PFSK-1 (cell line): Measurements from ENCODE around the gene BLCAP.

Source experiments
- FOXP2 ChIP-seq: optimal IDR thresholded peaks from 2 replicates; pipeline ENCODE3; 2011; ENCODE audit warnings: borderline replicate concordance, control low read depth, inconsistent platforms; ENCODE audit not compliant: insufficient read depth; ENCODE audit errors: extremely low read length, extremely low read depth
- POLR2AphosphoS5 ChIP-seq: IDR thresholded peaks from 2 replicates; pipeline ENCODE4 v1.6.1; 2012; ENCODE audit warnings: low read depth, mild to moderate bottlenecking, control low read depth, low read length, moderate library complexity
- SIN3A ChIP-seq: IDR thresholded peaks from 2 replicates; pipeline ENCODE4 v1.6.1; 2012; ENCODE audit warnings: mild to moderate bottlenecking, low read length, moderate library complexity, borderline replicate concordance; ENCODE audit not compliant: insufficient read depth
- TAF1 ChIP-seq: IDR thresholded peaks from 2 replicates; pipeline ENCODE4 v1.6.1; 2012; ENCODE audit warnings: low read length, control low read depth, borderline replicate concordance; ENCODE audit not compliant: insufficient read depth
- TF ChIP-seq, protein P1 (sequence below), 2 experiments: IDR thresholded peaks; 2 replicates each; pipeline versions ENCODE4 v1.6.1 to v1.8.0; 2011 to 2012; ENCODE audit warnings: low read depth in 2 of 2, low read length in 2 of 2, control low read depth in 1 of 2, inconsistent platforms in 1 of 2, mild to moderate bottlenecking in 1 of 2, moderate library complexity in 1 of 2; ENCODE audit not compliant: insufficient read depth in 1 of 2

The BLCAP gene

DNA sequence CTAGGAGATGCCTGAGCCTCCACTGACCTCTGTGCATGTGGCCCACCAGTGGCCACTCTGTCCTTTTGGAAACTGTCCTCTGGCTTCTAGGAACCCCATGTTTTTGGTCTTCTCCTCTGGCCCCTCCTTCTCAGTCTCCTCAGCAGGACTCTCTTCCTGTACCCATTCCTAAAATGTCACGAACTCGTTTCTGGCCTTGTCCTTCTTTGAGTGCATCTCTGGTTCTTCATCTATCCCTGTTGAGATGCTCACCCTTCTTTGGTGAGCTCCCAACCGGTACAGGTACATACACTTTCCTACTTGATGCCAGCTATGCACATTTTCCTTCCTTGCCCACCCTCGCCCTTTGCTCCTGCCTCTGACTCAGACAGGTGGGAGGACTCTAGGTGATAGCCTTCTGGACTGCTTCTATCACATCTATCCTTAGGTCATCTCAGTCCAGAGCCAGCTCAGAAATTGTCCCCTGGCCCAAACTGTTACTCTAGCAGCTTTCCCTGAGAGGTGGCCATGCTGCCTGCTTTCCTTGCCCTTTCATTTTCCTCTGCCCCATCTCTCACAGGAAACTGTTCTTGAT is 21.4 kb downstream of the BLCAP start:
- TF ChIP-seq FOXP2 (no peak), POLR2AphosphoS5 (no peak; the same call in 1 of the 2 replicates), TAF1 (no peak), SIN3A (no peak)
- TF ChIP-seq, protein P1, sequence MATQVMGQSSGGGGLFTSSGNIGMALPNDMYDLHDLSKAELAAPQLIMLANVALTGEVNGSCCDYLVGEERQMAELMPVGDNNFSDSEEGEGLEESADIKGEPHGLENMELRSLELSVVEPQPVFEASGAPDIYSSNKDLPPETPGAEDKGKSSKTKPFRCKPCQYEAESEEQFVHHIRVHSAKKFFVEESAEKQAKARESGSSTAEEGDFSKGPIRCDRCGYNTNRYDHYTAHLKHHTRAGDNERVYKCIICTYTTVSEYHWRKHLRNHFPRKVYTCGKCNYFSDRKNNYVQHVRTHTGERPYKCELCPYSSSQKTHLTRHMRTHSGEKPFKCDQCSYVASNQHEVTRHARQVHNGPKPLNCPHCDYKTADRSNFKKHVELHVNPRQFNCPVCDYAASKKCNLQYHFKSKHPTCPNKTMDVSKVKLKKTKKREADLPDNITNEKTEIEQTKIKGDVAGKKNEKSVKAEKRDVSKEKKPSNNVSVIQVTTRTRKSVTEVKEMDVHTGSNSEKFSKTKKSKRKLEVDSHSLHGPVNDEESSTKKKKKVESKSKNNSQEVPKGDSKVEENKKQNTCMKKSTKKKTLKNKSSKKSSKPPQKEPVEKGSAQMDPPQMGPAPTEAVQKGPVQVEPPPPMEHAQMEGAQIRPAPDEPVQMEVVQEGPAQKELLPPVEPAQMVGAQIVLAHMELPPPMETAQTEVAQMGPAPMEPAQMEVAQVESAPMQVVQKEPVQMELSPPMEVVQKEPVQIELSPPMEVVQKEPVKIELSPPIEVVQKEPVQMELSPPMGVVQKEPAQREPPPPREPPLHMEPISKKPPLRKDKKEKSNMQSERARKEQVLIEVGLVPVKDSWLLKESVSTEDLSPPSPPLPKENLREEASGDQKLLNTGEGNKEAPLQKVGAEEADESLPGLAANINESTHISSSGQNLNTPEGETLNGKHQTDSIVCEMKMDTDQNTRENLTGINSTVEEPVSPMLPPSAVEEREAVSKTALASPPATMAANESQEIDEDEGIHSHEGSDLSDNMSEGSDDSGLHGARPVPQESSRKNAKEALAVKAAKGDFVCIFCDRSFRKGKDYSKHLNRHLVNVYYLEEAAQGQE (IDR thresholded peaks at IDR 0.05; ENCODE audit: insufficient read depth in 1 of 2, low read depth in 2 of 2, low read length in 2 of 2), result no peak

DNA sequence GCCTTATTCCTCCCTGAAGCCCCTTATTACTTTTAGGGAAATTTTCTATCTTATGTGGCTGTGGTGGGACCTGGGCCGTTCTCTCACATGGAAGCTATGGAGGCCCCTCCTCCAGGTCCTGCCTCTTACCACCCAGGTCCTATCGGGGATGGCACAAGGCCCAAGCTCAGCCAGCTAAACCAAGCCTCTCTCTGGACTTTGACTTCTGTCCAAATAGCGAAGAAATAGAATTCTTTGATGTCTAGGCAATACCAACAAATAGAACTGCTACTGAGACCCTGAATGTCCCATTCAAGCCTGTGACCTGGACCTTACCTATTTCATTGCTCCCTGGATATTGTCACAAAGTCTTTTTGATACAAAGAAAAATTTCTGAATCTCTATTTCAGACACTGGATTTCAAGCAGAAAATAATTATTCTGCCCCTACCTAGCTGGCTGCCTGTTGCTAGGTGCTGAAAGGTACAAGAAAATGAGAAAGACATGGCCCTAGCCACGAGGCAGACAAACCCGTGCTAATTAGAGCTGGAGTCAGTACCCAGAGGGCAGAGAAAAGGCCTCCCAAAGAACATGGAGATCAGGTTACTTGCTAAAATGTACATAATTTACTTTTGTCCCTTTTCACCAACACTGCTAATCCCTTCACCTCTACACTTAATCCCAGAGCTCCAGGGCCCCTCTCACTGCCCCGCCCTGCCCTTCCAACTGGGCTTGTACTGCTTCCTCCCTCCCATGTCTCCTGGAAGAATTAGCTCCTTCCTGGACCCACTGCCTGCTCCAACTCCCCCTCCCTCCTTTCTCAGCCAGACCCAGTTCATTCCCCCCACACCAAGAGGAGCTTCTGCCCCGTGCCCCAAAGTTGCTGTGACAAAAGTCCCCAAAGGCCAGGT is 22.2 kb downstream of the BLCAP start:
- TF ChIP-seq SIN3A, result no peak
- TF ChIP-seq TAF1, result no peak
- no peak for TF ChIP-seq FOXP2
- TF ChIP-seq, protein P1 (IDR thresholded peaks at IDR 0.05; ENCODE audit: insufficient read depth in 1 of 2, low read depth in 2 of 2, low read length in 2 of 2), result no peak
- TF ChIP-seq POLR2AphosphoS5, result no peak

DNA sequence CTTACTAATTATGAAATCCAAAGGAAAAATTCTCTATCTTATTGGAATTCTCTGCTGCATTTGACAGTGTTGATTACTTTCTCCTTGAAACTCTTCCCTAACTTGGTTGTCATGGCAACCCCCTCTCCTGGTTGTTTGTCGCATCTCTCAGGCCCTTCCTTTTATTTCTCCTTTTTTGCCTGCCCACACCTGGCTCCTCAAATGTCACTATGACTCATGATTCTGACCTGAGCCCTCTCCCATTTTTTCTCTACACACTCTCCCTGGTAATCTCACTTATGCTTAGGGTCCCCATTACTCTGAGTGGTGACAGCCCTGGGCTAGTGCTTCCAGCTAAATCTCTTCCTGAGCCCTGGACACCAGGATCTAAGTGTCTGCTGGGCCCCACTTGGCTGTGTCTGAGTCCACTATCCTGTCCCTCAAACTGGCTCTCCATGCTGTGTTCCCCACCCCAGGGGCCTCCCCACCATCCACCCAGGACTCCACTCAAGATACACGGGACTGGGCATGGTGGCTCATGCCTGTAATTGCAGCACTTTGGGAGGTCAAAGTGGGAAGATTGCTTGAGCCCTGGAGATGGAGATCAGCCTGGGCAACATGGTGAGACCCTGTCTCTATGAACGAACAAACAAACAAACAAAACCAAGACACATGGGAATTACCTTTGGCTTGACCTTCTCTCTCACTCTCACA is 23.1 kb downstream of the BLCAP start:
- TF ChIP-seq TAF1, result no peak
- TF ChIP-seq FOXP2, result no peak
- TF ChIP-seq SIN3A, result no peak

DNA sequence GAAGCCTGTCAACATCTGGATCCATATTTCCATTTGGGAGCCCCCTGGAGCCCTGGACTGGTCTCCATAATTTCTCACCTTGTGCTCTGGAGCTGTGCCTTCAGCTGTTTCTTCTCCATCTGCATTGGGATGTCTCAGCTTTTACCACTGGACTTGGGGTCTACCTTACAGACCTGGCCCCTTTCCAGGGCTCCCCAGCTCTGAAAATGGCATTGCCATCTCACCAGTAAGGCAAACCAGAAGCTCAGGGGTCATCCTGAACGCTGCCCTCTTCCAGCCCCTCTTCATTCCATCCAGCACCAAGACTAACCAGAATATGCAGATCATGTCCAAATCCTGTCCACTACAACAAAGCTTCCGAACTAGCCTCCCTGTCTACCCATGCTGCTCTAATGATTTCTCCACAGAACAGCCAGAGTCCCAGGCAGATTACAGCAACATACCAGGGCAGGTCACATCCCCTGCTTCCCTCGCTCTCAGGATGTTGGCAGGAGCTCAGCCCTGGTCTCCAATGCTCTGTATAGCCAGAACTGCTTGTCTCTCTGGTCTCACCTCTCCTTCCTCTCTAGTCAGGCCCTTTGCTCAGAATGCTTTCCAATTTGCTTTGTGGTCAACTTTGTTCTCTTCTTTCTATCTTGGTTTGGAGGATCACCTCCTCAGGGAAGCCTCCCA is 24.3 kb downstream of the BLCAP start:
- TF ChIP-seq TAF1 (no peak), FOXP2 (no peak), SIN3A (no peak), POLR2AphosphoS5 (no peak)
- TF ChIP-seq, protein P1 (IDR thresholded peaks at IDR 0.05; ENCODE audit: insufficient read depth in 1 of 2, low read depth in 2 of 2, low read length in 2 of 2), result no peak

DNA sequence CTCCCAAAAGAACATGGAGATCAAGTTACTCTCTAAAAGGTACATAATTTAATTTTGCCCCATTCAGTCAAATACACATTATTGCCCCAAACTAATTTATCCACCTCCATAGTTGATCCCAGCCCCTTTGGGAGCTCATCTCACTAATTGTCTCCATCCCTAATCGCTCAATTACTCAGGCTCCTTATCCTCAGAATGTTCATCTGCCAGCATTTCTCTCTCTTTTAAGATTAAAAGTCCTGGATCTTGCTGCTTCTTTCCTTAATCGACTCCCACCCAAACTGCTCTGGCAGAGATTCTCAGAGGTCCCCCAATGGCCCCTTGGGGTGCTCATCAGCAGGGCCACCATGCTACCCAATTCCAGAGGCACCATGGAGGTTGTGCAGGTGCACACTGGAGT is 25.0 kb downstream of the BLCAP start:
- no peak for TF ChIP-seq FOXP2
- no peak for TF ChIP-seq SIN3A
- no peak for TF ChIP-seq POLR2AphosphoS5
- TF ChIP-seq, protein P1 (IDR thresholded peaks at IDR 0.05; ENCODE audit: insufficient read depth in 1 of 2, low read depth in 2 of 2, low read length in 2 of 2), result no peak
- TF ChIP-seq TAF1, result no peak
